Activated T-helper 9 cell treated with anti-CD3 and anti-CD28 coated beads, Interleukin-2, amount 50 U/mL, for 16 hours (primary cell): Measurements from ENCODE around the gene BMP8A.
"Not testable (repeated sequence)": the region's sequence is repeated elsewhere in the genome, so short reads cannot be mapped to it uniquely, and the experiment has no call there.

Experiments
- DNase-seq: peaks from one replicate; pipeline ENCODE4 v3.0.0-alpha.2; 2020; ENCODE audit warnings: low read depth

BMP8A gene

DNA sequence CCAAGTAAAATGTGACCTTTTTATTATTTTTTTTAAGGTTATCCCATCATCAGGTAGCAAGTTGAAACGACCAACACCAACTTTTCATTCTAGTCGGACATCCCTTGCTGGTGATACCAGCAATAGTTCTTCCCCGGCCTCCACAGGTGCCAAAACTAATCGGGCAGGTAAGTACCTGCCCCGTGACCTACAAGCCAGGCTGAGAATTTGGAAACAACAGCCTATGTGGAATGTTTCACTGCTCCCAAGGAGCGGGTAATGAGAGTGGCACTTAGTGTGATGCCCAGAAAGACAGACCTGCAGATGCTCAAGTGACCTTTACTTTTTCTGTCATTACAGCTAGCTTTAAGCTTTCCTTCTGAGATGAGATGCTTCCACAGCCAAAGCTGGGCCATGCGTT lies 6.9 kb upstream of the BMP8A start:
- no peak for DNase-seq

- DNase-seq, result no peak
Measured at GRCh38 chr1:39485046-39485803, 6.2 kb upstream of the BMP8A start.

DNA sequence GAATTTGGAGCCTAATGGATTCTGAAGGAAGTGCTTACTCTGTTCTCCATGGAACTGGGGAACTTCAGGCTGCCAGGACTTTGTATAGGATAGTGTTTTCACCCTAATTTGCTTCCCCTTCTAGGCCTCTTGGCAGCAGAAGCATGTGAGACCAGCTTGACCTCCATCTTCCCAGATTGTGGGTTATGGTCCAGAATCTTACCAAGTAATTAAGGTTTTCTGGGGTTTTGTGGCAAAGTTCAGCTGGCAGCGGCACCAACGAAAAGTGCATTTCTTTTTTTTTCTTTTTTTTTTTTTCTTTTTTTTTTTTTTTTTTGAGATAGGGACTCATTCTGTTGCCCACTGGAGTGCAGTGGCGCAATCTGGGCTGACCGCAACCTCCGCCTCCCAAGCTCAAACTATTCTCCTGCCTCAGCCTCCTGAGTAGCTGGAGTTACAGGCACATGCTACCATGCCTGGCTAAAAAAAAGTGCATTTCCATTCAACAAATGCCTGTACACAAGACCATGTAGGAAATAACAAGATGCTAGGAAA lies 3.4 kb upstream of the BMP8A start:
- DNase-seq, result no peak

DNA sequence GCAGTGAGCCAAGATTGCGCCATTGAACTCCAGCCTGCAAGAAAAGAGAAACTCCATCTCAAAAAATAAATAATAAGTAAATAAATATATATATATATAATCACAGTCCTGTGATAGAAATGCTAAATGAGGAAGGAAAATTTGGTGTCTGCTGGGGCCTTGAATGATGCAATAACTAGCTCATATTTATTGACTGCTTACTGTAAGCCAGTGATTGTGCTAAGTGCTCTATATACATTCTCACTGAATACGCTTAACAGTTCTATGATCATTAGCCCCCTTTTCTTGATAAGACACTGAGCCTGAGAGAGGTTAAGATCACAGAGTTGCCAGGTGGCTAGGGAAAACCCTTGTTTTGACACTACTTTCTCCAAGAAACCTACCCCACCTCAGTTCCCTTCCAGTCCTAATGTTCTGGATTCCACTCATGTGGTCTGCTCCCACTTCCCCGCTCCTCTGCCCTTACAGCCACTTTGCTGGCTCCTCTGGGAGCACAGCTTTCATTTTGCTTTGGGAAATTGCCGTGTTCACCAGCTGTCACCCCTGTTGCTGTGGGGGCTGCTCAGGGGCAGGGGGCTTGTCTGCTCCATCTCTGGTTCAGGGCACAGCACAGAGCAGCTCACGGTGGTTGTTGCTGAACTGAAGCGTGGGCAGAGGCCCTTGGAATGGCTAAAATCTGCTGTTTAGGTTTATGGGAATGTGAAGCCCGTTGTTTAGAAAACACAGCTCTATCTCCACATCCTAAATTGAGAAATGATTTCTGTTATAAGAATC lies 2.5 kb upstream of the BMP8A start:
- no peak for DNase-seq

- no peak for DNase-seq
Measured at GRCh38 chr1:39489567-39490239, 1.7 kb upstream of the BMP8A start.

DNA sequence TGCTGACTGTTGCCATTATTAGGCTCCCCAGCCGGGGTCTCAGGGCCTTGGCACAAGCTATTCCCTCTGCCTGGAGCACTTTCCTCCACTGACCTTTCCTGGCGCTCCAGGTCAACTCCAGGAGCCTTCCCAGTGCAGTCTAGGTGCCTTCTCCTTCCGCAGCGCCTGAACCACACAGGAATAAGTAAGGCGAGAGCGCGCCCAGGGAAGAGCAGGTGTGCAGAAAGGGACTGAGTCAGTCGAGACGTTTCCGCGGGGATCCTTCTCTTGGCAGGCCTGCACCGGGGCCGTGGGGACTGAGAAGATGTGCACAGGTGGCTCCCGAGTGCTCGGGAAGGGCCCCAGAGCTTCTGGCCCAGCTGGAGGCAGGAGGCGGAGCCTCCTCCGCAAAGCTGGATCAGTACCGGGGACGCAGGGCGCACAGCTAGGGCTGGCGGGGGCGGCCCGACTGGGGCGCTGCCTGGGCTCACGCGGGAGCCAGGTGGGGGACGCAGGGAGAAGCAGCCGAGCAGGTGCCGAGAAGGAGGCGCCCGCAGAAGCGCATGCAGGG lies 765 bp upstream of the BMP8A start:
- peak; percentile 16 for DNase-seq

GRCh38 chr1:39492118-39493042 lies 944 bp downstream of the BMP8A start:
- DNase-seq, result not testable (repeated sequence)

DNA sequence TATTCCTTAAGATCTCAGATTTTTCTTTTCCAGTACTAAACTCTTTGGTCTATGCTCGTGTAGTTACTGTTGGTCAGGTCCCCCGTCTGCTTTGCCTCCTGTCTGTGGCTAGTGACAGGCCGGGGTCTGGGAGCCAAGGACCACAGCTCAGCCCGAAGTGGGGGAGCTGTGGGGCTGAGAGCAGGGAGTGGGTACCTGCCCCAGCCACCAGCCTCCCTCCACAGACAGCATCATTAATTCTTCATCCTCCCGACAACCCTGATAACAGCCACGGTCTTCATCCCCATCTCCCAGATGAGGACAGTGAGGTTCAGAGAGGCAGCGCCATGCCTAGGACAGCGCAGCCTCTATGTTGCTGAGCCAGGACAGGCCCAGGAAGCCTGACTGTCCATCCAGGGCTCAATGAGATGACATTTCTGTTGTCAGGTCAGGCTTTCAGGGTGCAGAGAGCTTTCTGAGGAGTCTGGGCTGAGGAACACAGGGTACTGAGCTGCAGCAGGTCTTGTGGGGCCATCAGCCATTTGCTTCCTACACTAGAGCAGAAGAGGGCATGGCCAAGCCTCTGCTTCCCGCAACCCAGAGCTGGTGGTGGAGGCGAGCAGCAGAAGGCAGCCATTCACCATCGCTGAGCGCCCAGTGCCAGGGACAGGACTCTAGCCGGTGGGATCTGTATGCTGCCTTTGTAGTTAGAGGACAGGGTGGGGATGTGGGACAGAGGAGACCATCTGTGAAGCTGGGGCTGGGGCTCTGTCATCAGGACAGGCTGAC lies 1.8 kb downstream of the BMP8A start:
- not testable (repeated sequence) for DNase-seq

- no peak for DNase-seq
Measured at GRCh38 chr1:39494671-39495410, 3.4 kb downstream of the BMP8A start.

GRCh38 chr1:39496520-39496919 lies 5.1 kb downstream of the BMP8A start:
- DNase-seq, result not testable (repeated sequence)

GRCh38 chr1:39497585-39497984 lies 6.1 kb downstream of the BMP8A start:
- no peak for DNase-seq

- not testable (repeated sequence) for DNase-seq
Measured at GRCh38 chr1:39498096-39498710, 6.8 kb downstream of the BMP8A start.

DNA sequence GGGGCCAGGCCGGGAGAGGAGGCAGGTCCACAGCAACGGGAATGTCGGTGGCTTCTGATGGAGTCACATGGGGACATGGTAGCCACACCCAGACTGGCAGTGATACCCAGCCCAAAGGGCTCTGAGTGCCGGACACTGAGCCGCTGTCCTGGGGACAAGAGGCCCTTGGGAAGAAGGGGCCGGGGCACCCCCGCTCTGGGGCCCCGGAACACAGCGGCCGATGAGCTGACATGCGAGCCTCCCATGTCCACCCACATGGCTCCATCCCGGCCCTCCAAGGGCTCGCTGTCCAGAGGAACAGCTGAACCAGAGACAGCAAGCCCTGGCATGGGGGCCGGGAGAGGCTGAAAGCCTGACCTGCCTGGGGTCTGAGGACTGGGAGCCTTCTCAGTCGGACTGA lies 7.4 kb downstream of the BMP8A start:
- DNase-seq, result not testable (repeated sequence)

- DNase-seq, result no peak
Measured at GRCh38 chr1:39499668-39500067, 8.2 kb downstream of the BMP8A start.

- DNase-seq, result no peak
Measured at GRCh38 chr1:39500862-39501389, 9.5 kb downstream of the BMP8A start.

GRCh38 chr1:39501666-39502065 lies 10.2 kb downstream of the BMP8A start:
- DNase-seq, result no peak

- not testable (repeated sequence) for DNase-seq
Measured at GRCh38 chr1:39504436-39504835, 13.0 kb downstream of the BMP8A start.

DNA sequence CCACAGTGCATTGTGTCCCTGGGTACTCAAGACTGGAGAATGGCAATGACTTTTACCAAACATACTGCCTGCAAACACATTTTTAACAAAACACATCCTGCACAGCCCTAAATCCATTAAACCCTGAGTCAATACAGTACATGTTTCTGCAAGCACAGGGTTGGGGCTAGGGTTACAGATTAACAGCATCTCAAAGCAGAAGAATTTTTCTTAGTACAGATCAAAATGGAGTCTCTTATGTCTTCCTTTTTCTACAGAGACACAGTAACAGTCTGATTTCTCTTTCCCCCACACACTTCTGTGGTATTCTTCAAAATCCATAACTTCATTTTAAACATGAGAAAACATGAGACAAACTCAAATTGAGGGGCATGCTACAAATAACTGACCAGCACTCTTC lies 13.9 kb downstream of the BMP8A start:
- no peak for DNase-seq
